GM13977 (cell line): ENCODE results near the gene FEM1B.

ENCODE experiments used
- DNase-seq: peaks from one replicate; pipeline ENCODE4 v3.0.0; 2012; ENCODE audit warnings: low spot score
- CTCF ChIP-seq: IDR thresholded peaks from 2 replicates; pipeline ENCODE4 v1.5.1; 2012; ENCODE audit warnings: mild to moderate bottlenecking, control low read depth; ENCODE audit not compliant: insufficient read depth; ENCODE audit errors: extremely low read depth, missing control alignments
- in situ Hi-C: fragments of 300-500 bp; cut with MboI; formaldehyde crosslinking; loops from one replicate; pipeline ENCODE4 v1.12.0; 2022; ENCODE audit warnings: low sequenced_read_pairs, low pct_unique_long_range_greater_than_20kb, mixed read lengths, inconsistent platforms; ENCODE audit not compliant: unreplicated experiment

FEM1B gene

GRCh38 chr15:68310178-68310803 is 32.7 kb downstream of the FEM1B start:
- in situ Hi-C loops, result loop anchor here (25.0 kb wide), 1 partner anchor 352 kb away; no protein-coding TSS in a partner anchor
- DNase-seq, result no peak
- TF ChIP-seq CTCF, result no peak

GRCh38 chr15:68310804-68311463 is 33.4 kb downstream of the FEM1B start:
- in situ Hi-C loops, result loop anchor here (25.0 kb wide), 1 partner anchor 351 kb away; no protein-coding TSS in a partner anchor
- no peak for DNase-seq
- no peak for TF ChIP-seq CTCF

- DNase-seq, result no peak
- no peak for TF ChIP-seq CTCF
- in situ Hi-C loops, result loop anchor here (25.0 kb wide), 1 partner anchor 351 kb away; no protein-coding TSS in a partner anchor
These were observed 33.9 kb downstream of the FEM1B start for GRCh38 chr15:68311464-68311835.

- DNase-seq, result no peak
- in situ Hi-C loops, result loop anchor here (25.0 kb wide), 1 partner anchor 350 kb away; no protein-coding TSS in a partner anchor
- TF ChIP-seq CTCF, result no peak
These were observed 34.5 kb downstream of the FEM1B start for GRCh38 chr15:68311859-68312557.

- DNase-seq, result no peak
- no peak for TF ChIP-seq CTCF
- in situ Hi-C loops, result loop anchor here (25.0 kb wide), 1 partner anchor 350 kb away; no protein-coding TSS in a partner anchor
These were observed 35.2 kb downstream of the FEM1B start for GRCh38 chr15:68312701-68313204.

GRCh38 chr15:68313501-68314410 is 36.2 kb downstream of the FEM1B start:
- no peak for DNase-seq
- TF ChIP-seq CTCF, result no peak
- in situ Hi-C loops, result loop anchor here (25.0 kb wide), 1 partner anchor 349 kb away; no protein-coding TSS in a partner anchor
